Ovary (tissue), 3 donors: Measurements from ENCODE around the gene SIK1.
"Not testable (repeated sequence)": the region's sequence is repeated elsewhere in the genome, so short reads cannot be mapped to it uniquely, and the experiment has no call there.

Experiments used
- POLR2A ChIP-seq: fragments of 450-650 bp; IDR thresholded peaks from one replicate; pipeline ENCODE4 v1.6.1; 2017; ENCODE audit warnings: antibody characterized with exemption, mild to moderate bottlenecking, moderate library complexity
- TF ChIP-seq, protein P1 (sequence below), 3 donors: fragments of 450-650 bp in 2 of 3; fragments of 200-600 bp in 1 of 3; IDR thresholded peaks; one replicate each; pipeline versions ENCODE4 v1.5.1 to v1.8.0; 2016 to 2022; ENCODE audit warnings: antibody characterized with exemption in 3 of 3, mild to moderate bottlenecking in 1 of 3
- donor health status: DM: no; HTN: no; CAD: no.

DNA sequence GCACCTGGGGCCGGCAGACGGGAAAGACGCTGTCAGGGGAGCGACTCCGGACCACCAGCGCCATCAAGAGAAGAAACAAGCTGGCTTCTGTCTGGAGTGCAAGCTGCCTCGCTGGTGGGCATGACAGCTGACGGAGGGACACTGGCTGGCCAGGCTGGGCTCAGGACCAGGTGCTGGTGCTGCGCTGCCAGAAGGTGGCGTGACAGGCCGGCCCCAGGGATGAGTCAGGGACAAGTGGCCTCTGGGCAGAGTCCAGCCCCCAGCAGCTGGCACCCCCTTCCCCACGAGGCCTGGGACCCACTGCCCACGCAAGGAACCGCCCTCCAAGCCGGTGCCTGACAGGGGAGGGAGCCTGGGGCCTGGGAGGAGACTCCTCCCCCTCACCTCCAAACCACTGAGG is 7.5 kb downstream of the SIK1 start:
- TF ChIP-seq, protein P1, sequence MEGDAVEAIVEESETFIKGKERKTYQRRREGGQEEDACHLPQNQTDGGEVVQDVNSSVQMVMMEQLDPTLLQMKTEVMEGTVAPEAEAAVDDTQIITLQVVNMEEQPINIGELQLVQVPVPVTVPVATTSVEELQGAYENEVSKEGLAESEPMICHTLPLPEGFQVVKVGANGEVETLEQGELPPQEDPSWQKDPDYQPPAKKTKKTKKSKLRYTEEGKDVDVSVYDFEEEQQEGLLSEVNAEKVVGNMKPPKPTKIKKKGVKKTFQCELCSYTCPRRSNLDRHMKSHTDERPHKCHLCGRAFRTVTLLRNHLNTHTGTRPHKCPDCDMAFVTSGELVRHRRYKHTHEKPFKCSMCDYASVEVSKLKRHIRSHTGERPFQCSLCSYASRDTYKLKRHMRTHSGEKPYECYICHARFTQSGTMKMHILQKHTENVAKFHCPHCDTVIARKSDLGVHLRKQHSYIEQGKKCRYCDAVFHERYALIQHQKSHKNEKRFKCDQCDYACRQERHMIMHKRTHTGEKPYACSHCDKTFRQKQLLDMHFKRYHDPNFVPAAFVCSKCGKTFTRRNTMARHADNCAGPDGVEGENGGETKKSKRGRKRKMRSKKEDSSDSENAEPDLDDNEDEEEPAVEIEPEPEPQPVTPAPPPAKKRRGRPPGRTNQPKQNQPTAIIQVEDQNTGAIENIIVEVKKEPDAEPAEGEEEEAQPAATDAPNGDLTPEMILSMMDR (IDR thresholded peaks at IDR 0.05): not testable (repeated sequence)
- not testable (repeated sequence) for TF ChIP-seq POLR2A
